Activated naive CD8-positive, alpha-beta T cell treated with anti-CD3 and anti-CD28 coated beads, Interleukin-2, amount 50 U/mL, for 24 hours (primary cell): ENCODE data around the gene ADTRP.

Source experiments
- ATAC-seq: fragments of 150-1000 bp; cut with Tn5 transposase; one replicate; pipeline ENCODE4 v1.10.0; 2021
- DNase-seq: peaks from one replicate; pipeline ENCODE4 v3.0.0; 2021
- H3K27ac Mint-ChIP-seq: one replicate; pipeline ENCODE4 v1.8.0; 2021; ENCODE audit warnings: mild to moderate bottlenecking, mixed read lengths
- H3K27me3 Mint-ChIP-seq: one replicate; pipeline ENCODE4 v1.8.0; 2021; ENCODE audit warnings: mixed read lengths
- H3K36me3 Mint-ChIP-seq: one replicate; pipeline ENCODE4 v1.8.0; 2021; ENCODE audit warnings: low read depth, mixed read lengths
- H3K4me1 Mint-ChIP-seq: one replicate; pipeline ENCODE4 v1.8.0; 2021; ENCODE audit warnings: mixed read lengths
- H3K4me3 Mint-ChIP-seq: one replicate; pipeline ENCODE4 v1.8.0; 2021; ENCODE audit warnings: mild to moderate bottlenecking, moderate library complexity, mixed read lengths
- H3K9me3 Mint-ChIP-seq: one replicate; pipeline ENCODE4 v1.8.0; 2021; ENCODE audit warnings: mixed read lengths

Gene ADTRP

DNA sequence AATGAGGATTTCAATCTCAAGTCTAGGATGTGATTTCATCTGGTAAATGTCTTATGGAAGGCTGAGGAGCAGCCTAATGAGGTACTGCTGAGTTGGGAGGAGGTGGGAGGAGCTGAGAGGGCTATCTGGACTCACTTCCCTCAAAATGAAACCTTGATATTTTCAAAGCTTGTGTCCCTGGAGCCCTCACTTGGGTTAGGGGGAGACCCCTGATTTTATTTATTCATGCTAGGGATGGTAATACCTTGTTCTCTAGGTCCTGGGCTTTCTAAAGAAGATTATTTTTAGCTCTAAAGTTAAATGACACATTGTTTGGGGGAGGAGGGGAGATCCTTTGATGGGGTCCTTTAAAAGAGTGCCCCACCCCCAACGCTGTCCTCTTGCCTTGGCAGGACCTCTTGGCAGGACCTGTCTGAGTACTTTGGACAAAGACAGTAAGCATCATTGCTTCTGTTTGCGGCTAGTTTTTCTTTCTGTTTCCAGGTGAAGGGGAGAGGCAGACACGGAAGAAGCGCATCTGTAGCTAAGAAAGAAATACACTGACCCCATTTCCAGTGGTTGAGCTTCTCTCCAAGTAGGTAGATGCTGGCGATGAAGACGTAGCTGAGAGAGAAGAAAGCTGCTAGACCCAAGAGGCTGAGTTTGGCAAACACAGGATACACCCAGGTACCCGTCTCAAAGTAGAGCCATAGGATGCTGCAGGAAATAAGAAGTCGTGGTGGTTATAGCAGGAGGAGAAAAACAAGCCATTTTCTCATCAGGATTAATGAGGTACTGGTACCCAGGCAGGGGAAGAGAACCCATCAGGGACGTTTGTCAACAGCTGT, 55.6 kb downstream of the ADTRP start:
- Mint-ChIP-seq H3K4me1 (peaks cover 69% of the 10 kb centered on the region), H3K4me3 (peak overlapping the region; percentile 72), H3K36me3 (peaks cover 40% of the 10 kb centered on the region), H3K9me3 (peaks cover 13% of the 10 kb centered on the region), H3K27me3 (no peaks in the 10 kb centered on the region), H3K27ac (peak overlapping the region; percentile 84)
- no peak for DNase-seq
- peak; percentile 78 for ATAC-seq

GRCh38 chr6:11722220-11722619, 56.4 kb downstream of the ADTRP start:
- peaks cover 13% of the 10 kb centered on the region for H3K9me3 Mint-ChIP-seq
- H3K4me3 Mint-ChIP-seq, result peak overlapping the region; percentile 72
- peak overlapping the region; percentile 84 for H3K27ac Mint-ChIP-seq
- DNase-seq (no peak), ATAC-seq (peak; percentile 30)
- peaks cover 42% of the 10 kb centered on the region for H3K36me3 Mint-ChIP-seq
- peaks cover 67% of the 10 kb centered on the region for H3K4me1 Mint-ChIP-seq
- H3K27me3 Mint-ChIP-seq, result no peaks in the 10 kb centered on the region

DNA sequence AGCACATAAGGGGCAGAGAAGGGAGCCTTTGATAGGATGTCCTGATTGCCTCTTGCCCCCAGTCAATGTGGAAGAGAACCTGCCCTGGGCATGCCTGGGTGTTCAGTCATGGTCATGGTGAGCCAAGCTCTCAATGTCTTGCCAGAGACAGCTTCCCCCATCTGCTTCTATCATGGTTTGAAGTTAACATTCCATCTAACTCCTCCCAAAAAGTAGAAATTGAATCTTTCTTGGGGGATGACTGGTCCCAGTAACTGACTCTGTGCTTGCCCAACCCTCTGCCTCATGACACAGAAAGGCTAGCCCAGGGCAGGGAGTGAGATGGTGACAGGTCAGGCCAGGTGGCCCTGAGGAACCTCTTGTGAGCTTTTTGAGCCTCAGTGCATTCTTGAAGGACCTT, 60.1 kb downstream of the ADTRP start:
- H3K9me3 Mint-ChIP-seq, result peaks cover 11% of the 10 kb centered on the region
- no peak overlapping the region for H3K27ac Mint-ChIP-seq
- peaks cover 39% of the 10 kb centered on the region for H3K36me3 Mint-ChIP-seq
- no peak overlapping the region for H3K4me3 Mint-ChIP-seq
- ATAC-seq, result no peak
- H3K27me3 Mint-ChIP-seq, result no peaks in the 10 kb centered on the region
- H3K4me1 Mint-ChIP-seq, result peaks cover 64% of the 10 kb centered on the region
- no peak for DNase-seq

- DNase-seq (no peak), ATAC-seq (no peak)
- Mint-ChIP-seq H3K27me3 (no peaks in the 10 kb centered on the region), H3K4me3 (no peak overlapping the region), H3K27ac (no peak overlapping the region), H3K4me1 (peaks cover 64% of the 10 kb centered on the region), H3K9me3 (peaks cover 11% of the 10 kb centered on the region), H3K36me3 (peaks cover 36% of the 10 kb centered on the region)
Observed at GRCh38 chr6:11718031-11718430, 60.6 kb downstream of the ADTRP start.

DNA sequence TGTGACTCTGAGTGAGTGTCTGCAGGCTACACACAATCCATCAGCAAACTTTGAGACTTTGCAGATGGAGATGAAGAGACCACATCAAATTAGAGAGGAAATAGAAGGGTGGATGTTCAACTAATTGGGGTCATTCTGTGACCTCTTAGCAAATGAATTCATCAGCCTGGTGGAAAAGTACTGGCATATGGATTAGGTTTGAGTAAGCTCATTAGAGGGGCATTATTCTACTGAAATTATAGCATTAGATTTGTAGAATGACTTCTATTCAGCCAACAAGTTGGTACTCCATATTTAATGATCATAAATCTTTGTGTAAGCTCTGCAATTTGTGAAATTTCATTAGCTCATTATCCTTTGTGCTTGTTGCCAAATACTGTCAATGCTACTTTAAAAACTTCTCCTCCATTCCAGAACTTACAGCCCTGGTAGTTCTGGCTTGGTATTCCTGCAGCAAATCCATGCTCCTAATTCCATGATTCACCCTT, 63.8 kb downstream of the ADTRP start:
- peak overlapping the region; percentile 50 for H3K4me3 Mint-ChIP-seq
- no peak for DNase-seq
- peaks cover 35% of the 10 kb centered on the region for H3K36me3 Mint-ChIP-seq
- peaks cover 3% of the 10 kb centered on the region for H3K9me3 Mint-ChIP-seq
- no peak for ATAC-seq
- peak overlapping the region; percentile 99 for H3K27ac Mint-ChIP-seq
- H3K27me3 Mint-ChIP-seq, result no peaks in the 10 kb centered on the region
- H3K4me1 Mint-ChIP-seq, result peaks cover 80% of the 10 kb centered on the region

- H3K4me1 Mint-ChIP-seq, result peaks cover 82% of the 10 kb centered on the region
- peaks cover 34% of the 10 kb centered on the region for H3K36me3 Mint-ChIP-seq
Observed at GRCh38 chr6:11714116-11714797, 64.3 kb downstream of the ADTRP start.

GRCh38 chr6:11712760-11713159, 65.8 kb downstream of the ADTRP start:
- peak overlapping the region; percentile 99 for H3K27ac Mint-ChIP-seq
- peak; percentile 61 for DNase-seq
- no peaks in the 10 kb centered on the region for H3K27me3 Mint-ChIP-seq
- ATAC-seq, result peak; percentile 41
- H3K9me3 Mint-ChIP-seq, result peaks cover 7% of the 10 kb centered on the region
- H3K4me1 Mint-ChIP-seq, result peaks cover 82% of the 10 kb centered on the region
- peaks cover 34% of the 10 kb centered on the region for H3K36me3 Mint-ChIP-seq
- H3K4me3 Mint-ChIP-seq, result peak overlapping the region; percentile 72

More at GRCh38 chr6:11714116-11714797, 64.3 kb downstream of the ADTRP start:
- Mint-ChIP-seq H3K27me3 (no peaks in the 10 kb centered on the region), H3K27ac (peak overlapping the region; percentile 99), H3K4me3 (peak overlapping the region; percentile 50), H3K9me3 (peaks cover 3% of the 10 kb centered on the region)
- peak; percentile 42 for ATAC-seq
- peak; percentile 47 for DNase-seq

DNA sequence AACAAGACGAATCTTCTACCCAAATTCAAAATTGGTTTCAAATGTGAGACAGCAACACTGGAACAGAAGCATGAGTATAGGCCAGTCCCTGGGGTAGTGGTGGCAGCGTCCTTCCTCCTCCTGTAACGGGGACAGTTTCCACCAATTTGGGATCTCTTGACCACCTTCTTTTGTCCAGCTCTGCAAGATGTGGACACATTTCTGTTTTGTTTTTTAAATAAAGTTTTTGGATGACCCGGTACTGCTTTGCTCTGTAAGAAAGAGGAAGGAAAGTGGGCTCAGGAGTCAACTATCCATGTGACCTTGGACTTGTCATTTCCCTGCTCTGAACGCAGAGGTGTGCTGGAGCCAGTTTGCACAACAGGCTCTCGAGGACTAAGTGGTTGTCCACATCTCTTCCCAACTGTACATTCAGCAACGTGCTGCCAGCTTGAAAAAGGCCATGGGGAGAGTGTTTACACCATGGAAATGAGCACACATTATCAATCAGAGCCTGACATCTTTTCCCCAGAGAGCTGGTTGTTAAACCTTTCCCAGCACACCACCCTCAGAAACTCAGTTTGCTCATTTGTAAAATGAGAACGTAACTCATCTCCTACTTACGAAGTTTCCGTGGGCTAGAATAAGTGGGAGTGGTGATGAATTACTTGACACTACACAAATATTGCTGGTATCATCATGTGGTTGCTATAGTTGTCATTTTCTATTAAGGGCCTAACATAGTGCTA, 66.5 kb downstream of the ADTRP start:
- Mint-ChIP-seq H3K4me1 (peaks cover 77% of the 10 kb centered on the region), H3K27me3 (no peaks in the 10 kb centered on the region), H3K27ac (peak overlapping the region; percentile 99), H3K9me3 (peaks cover 7% of the 10 kb centered on the region), H3K4me3 (peak overlapping the region; percentile 72), H3K36me3 (peaks cover 28% of the 10 kb centered on the region)
- DNase-seq (no peak), ATAC-seq (peak; percentile 44)

DNA sequence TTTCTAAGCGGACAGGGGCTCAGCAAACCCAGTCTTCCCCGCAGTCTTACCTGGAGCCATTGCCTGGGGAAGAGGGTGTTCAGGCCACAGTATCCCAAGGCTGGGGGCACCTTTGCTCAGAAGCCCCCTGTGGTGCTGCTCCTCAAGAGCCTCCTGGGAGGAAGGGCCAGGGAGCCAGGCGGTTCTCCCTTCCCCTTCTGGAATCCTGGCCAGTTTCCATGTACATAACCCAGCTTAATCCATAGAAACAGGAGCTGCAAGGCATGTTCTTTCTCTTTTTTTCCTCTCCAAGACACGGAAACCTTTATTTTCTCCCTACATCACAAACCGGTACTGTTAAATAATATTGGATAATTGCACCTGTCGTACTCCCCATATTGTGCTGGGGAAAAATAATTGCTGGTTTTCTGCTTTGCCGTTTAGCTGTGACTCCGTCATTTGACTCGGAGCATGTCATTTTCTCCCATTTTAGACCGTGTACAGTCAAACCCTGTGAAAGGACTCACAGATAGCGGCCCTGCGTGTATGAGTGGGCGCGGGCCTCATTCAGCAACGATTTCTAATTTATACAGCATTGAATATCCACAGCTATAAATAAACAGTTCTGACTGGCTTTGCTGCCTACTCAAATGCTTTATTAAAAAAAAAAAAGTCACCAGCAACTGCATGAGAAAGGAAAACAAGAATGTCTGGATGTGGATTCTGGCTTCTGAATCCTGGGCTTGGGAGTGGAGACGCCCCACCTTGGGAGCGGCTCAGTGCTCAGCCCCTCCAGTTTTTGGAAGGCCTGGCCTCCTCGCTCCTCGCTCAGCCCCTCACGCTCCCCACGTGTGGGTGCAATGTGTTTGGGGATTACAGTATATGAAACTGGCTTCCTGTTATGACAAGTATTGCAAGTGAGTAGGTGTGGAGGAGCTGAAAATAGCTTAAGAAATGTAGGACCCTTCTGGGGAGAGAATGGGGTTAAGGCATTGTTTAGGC, 67.3 kb downstream of the ADTRP start:
- peak overlapping the region; percentile 72 for H3K4me3 Mint-ChIP-seq
- ATAC-seq (peak; percentile 57), DNase-seq (peak; percentile 75)
- H3K27ac Mint-ChIP-seq, result peak overlapping the region; percentile 99
- H3K9me3 Mint-ChIP-seq, result peaks cover 7% of the 10 kb centered on the region
- peaks cover 24% of the 10 kb centered on the region for H3K36me3 Mint-ChIP-seq
- H3K27me3 Mint-ChIP-seq, result no peaks in the 10 kb centered on the region
- peaks cover 74% of the 10 kb centered on the region for H3K4me1 Mint-ChIP-seq

GRCh38 chr6:11710311-11710761, 68.3 kb downstream of the ADTRP start:
- Mint-ChIP-seq H3K4me3 (peak overlapping the region; percentile 69), H3K27ac (peak overlapping the region; percentile 99)
- DNase-seq, result peak; percentile 57

DNA sequence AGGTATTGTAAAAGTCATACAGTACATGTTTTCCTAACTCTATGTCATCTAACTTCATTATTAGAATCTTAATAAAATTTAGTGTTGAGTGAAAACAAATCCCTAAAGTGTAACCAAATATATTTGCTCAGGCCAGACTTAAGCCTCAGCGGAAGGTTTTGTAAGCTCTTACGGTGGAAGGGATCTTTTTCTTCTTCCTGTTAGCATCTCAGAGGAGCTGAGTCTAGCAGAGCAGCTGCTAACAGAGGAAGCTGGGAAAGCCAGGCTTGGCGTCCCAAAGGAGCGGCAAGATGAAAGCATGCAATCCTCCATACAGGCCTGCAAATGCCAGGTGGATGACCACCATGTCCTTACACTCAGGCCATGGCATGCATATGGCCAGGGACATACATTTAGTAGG, 72.4 kb downstream of the ADTRP start:
- no peak for DNase-seq
- H3K27me3 Mint-ChIP-seq, result no peaks in the 10 kb centered on the region
- no peak overlapping the region for H3K4me3 Mint-ChIP-seq
- H3K27ac Mint-ChIP-seq, result no peak overlapping the region
- H3K9me3 Mint-ChIP-seq, result peaks cover 9% of the 10 kb centered on the region
- peaks cover 55% of the 10 kb centered on the region for H3K4me1 Mint-ChIP-seq
- no peak for ATAC-seq
- peaks cover 14% of the 10 kb centered on the region for H3K36me3 Mint-ChIP-seq

More at GRCh38 chr6:11710311-11710761, 68.3 kb downstream of the ADTRP start:
- H3K27me3 Mint-ChIP-seq, result no peaks in the 10 kb centered on the region
- peaks cover 19% of the 10 kb centered on the region for H3K36me3 Mint-ChIP-seq
- peaks cover 6% of the 10 kb centered on the region for H3K9me3 Mint-ChIP-seq
- peaks cover 72% of the 10 kb centered on the region for H3K4me1 Mint-ChIP-seq
- ATAC-seq, result peak; percentile 41

GRCh38 chr6:11705483-11705882, 73.1 kb downstream of the ADTRP start:
- Mint-ChIP-seq H3K36me3 (peaks cover 12% of the 10 kb centered on the region), H3K27me3 (no peaks in the 10 kb centered on the region), H3K27ac (peak overlapping the region; percentile 75), H3K4me1 (peaks cover 50% of the 10 kb centered on the region), H3K4me3 (no peak overlapping the region), H3K9me3 (peaks cover 9% of the 10 kb centered on the region)
- ATAC-seq, result no peak
- no peak for DNase-seq

DNA sequence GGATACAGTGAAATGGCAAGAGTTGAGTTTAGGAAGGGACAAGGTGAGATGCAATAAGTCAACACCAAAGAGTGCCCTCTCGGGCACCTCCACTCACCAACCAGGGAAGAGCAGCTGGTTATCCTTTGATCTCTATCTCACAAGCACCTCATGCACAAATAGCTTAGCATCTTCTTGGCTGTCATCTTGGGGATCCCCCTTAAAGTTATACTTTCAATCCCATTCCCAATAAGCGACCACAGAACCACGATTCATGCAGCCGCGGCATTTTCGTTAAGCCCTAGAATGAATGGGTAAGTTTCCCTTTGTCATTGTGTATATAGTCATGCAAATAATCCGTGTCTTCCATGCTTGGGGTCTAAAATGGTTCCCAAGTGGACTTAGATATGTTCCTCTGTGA, 73.5 kb downstream of the ADTRP start:
- H3K36me3 Mint-ChIP-seq, result peaks cover 8% of the 10 kb centered on the region
- no peaks in the 10 kb centered on the region for H3K27me3 Mint-ChIP-seq
- H3K4me3 Mint-ChIP-seq, result no peak overlapping the region
- H3K4me1 Mint-ChIP-seq, result peaks cover 48% of the 10 kb centered on the region
- H3K27ac Mint-ChIP-seq, result peak overlapping the region; percentile 75
- H3K9me3 Mint-ChIP-seq, result peaks cover 9% of the 10 kb centered on the region
- DNase-seq (no peak), ATAC-seq (peak; percentile 84)
